HG02870 (cell line): ENCODE data around the gene KLF16.

Source experiments
- ATAC-seq: cut with Tn5 transposase; IDR thresholded peaks from one replicate; pipeline ENCODE4 v1.9.1; 2021; ENCODE audit warnings: mild to moderate bottlenecking, moderate library complexity; ENCODE audit not compliant: unreplicated experiment

Gene KLF16

GRCh38 chr19:1810439-1811160 is 52.8 kb downstream of the KLF16 start:
- no peak for ATAC-seq

GRCh38 chr19:1809678-1810077 is 53.7 kb downstream of the KLF16 start:
- ATAC-seq: no peak

GRCh38 chr19:1808395-1808731 is 55.0 kb downstream of the KLF16 start:
- ATAC-seq: no peak

GRCh38 chr19:1807695-1808394 is 55.5 kb downstream of the KLF16 start:
- ATAC-seq: no peak

- no peak for ATAC-seq
Observed at GRCh38 chr19:1807030-1807694, 56.2 kb downstream of the KLF16 start.

GRCh38 chr19:1806184-1807029 is 57.0 kb downstream of the KLF16 start:
- no peak for ATAC-seq

GRCh38 chr19:1805401-1806183 is 57.8 kb downstream of the KLF16 start:
- no peak for ATAC-seq

GRCh38 chr19:1804858-1805257 is 58.5 kb downstream of the KLF16 start:
- ATAC-seq: no peak
